Measurements from ENCODE around the gene GLB1L2. TPM values are rescaled to one million over a fixed set of nuclear protein-coding genes. Genes with fewer than 3 reads are reported as not detected.

Gene GLB1L2
- total RNA-seq, 2 experiments from 2014 or later: 1.2 to 1.9 TPM

- H3K9me3 Mint-ChIP-seq (ENCODE audit: insufficient read depth): no peaks in the 10 kb centered on the region
- ChIA-PET POLR2A (no interaction called here), CTCF (interaction anchor here (0.8 to 1.3 kb wide), 2 partner anchors 57 to 71 kb away, joined by 3 to 5 read pairs; no protein-coding TSS in a partner anchor)
- peaks cover 13% of the 10 kb centered on the region for H3K4me1 Mint-ChIP-seq (ENCODE audit: low read depth)
- no peak overlapping the region for H3K27ac Mint-ChIP-seq
- H3K27me3 Mint-ChIP-seq (ENCODE audit: low read depth): peaks cover 56% of the 10 kb centered on the region
- H3K4me3 Mint-ChIP-seq: peak overlapping the region; percentile 62
- no peaks in the 10 kb centered on the region for H3K36me3 Mint-ChIP-seq (ENCODE audit: low read depth)
- DNase-seq (no peak), ATAC-seq (peak; percentile 42)
Measured at GRCh38 chr11:134332189-134332631, 422 bp downstream of the GLB1L2 start.

DNA sequence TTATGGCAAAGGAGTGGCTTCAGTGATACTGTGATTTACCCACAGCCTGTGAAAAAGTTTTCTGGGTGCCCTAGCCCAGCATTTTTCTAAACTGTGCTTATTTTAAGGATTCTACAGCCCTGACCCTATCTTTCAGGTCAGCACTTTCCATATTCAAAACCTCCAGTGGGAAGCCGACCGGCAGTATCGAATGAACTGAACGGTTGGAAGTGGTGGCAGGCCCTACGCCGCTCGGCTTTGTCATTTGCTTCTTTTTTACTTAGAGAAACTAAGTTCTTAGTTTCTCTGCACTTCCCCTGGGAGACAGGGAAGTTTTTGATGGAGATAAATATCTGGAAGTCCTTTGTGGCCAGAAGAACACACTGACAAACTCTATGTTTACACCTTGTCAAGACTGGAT, 994 bp downstream of the GLB1L2 start:
- CTCF ChIA-PET: interaction anchor here (0.8 to 1.3 kb wide), 2 partner anchors 57 to 71 kb away, joined by 3 to 5 read pairs; no protein-coding TSS in a partner anchor
- H3K27ac Mint-ChIP-seq: no peak overlapping the region
- H3K9me3 Mint-ChIP-seq (ENCODE audit: insufficient read depth): no peaks in the 10 kb centered on the region
- ATAC-seq: no peak
- peak overlapping the region; percentile 62 for H3K4me3 Mint-ChIP-seq
- no peaks in the 10 kb centered on the region for H3K36me3 Mint-ChIP-seq (ENCODE audit: low read depth)
- DNase-seq: no peak
- H3K27me3 Mint-ChIP-seq (ENCODE audit: low read depth): peaks cover 56% of the 10 kb centered on the region
- peaks cover 13% of the 10 kb centered on the region for H3K4me1 Mint-ChIP-seq (ENCODE audit: low read depth)
- POLR2A ChIA-PET: no interaction called here

GRCh38 chr11:134333312-134333711, 1.5 kb downstream of the GLB1L2 start:
- H3K36me3 Mint-ChIP-seq (ENCODE audit: low read depth): no peaks in the 10 kb centered on the region
- H3K4me3 Mint-ChIP-seq: no peak overlapping the region
- H3K9me3 Mint-ChIP-seq (ENCODE audit: insufficient read depth): no peaks in the 10 kb centered on the region
- ATAC-seq (no peak), DNase-seq (no peak)
- CTCF ChIA-PET: interaction anchor here (0.7 kb wide), 1 partner anchor 71 kb away, joined by 4 read pairs; no protein-coding TSS in a partner anchor
- no peak overlapping the region for H3K27ac Mint-ChIP-seq
- POLR2A ChIA-PET: no interaction called here
- H3K27me3 Mint-ChIP-seq (ENCODE audit: low read depth): peaks cover 56% of the 10 kb centered on the region
- peaks cover 13% of the 10 kb centered on the region for H3K4me1 Mint-ChIP-seq (ENCODE audit: low read depth)

- H3K27me3 Mint-ChIP-seq (ENCODE audit: low read depth): peaks cover 54% of the 10 kb centered on the region
- H3K27ac Mint-ChIP-seq: no peak overlapping the region
- no peak for DNase-seq
- H3K9me3 Mint-ChIP-seq (ENCODE audit: insufficient read depth): no peaks in the 10 kb centered on the region
- H3K4me3 Mint-ChIP-seq: no peak overlapping the region
- ATAC-seq: no peak
- POLR2A ChIA-PET: no interaction called here
- CTCF ChIA-PET: interaction anchor here (0.7 kb wide), 1 partner anchor 72 kb away, joined by 4 read pairs; no protein-coding TSS in a partner anchor
- H3K36me3 Mint-ChIP-seq (ENCODE audit: low read depth): no peaks in the 10 kb centered on the region
- peaks cover 13% of the 10 kb centered on the region for H3K4me1 Mint-ChIP-seq (ENCODE audit: low read depth)
Measured at GRCh38 chr11:134333946-134334345, 2.2 kb downstream of the GLB1L2 start.

DNA sequence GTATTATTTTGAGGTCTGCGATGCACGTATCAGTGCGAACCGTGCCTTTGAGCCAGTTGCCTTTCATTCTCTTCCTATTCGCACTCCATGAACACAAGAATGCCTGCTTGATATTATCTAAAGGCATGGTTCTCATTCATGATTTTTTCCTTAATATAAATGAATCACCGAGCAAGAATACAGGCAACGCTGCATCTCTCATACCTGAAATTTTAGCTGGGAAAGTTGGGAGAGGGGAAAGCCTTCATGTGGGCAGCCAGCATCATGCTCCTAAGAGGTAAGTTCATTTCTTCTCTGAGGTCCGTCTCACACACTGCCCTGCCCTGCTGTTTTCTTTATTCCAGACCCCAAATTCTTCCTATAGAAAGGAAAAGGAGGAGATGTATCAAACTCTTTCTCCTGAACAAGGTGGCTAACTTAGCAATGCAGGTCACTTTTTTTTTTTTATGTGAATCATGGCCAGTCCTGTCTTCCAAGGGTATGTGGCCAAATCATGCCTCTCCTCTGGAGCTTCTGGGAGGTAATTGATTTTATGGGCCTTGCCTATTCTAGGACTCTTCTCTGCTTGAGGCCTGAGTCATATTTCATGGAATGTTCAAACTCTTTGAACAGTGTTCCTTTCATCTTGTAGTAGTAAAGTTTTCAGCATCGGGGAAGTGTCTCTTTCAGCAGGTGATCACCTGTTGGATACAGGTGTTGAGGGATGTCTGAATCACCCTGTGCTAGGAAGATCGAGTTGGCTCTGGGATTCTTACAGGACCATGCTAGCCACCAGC, 3.2 kb downstream of the GLB1L2 start:
- no peaks in the 10 kb centered on the region for H3K36me3 Mint-ChIP-seq (ENCODE audit: low read depth)
- peaks cover 13% of the 10 kb centered on the region for H3K4me1 Mint-ChIP-seq (ENCODE audit: low read depth)
- H3K4me3 Mint-ChIP-seq: no peak overlapping the region
- POLR2A ChIA-PET: no interaction called here
- CTCF ChIA-PET: no interaction called here
- peaks cover 47% of the 10 kb centered on the region for H3K27me3 Mint-ChIP-seq (ENCODE audit: low read depth)
- no peak overlapping the region for H3K27ac Mint-ChIP-seq
- no peaks in the 10 kb centered on the region for H3K9me3 Mint-ChIP-seq (ENCODE audit: insufficient read depth)
- ATAC-seq (no peak), DNase-seq (no peak)

DNA sequence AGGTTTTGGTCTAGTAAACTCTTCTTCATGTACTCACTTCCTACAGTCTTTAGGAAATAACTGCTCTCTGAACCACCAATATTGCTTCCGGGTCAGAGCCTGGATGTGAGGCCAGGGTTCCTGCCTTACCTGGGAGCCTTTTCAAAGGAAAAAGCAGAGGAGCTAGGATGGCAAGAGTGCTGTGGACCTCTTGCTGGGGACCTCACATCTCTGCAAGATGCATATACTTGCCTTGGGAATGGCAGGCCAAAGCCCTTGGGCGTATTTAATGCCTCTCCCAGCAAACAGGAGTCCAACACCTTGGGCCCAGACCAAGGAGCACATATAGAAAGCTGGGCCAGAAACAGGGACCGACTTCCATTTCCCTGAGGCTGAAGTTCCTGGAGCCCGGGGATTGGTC, 5.3 kb downstream of the GLB1L2 start:
- Mint-ChIP-seq H3K27me3 (ENCODE audit: low read depth) (peaks cover 32% of the 10 kb centered on the region), H3K4me3 (no peak overlapping the region), H3K4me1 (ENCODE audit: low read depth) (peaks cover 6% of the 10 kb centered on the region), H3K36me3 (ENCODE audit: low read depth) (no peaks in the 10 kb centered on the region), H3K9me3 (ENCODE audit: insufficient read depth) (no peaks in the 10 kb centered on the region), H3K27ac (no peak overlapping the region)
- CTCF ChIA-PET: no interaction called here
- DNase-seq (no peak), ATAC-seq (no peak)
- POLR2A ChIA-PET: no interaction called here

GRCh38 chr11:134338068-134338467, 6.3 kb downstream of the GLB1L2 start:
- Mint-ChIP-seq H3K36me3 (ENCODE audit: low read depth) (no peaks in the 10 kb centered on the region), H3K9me3 (ENCODE audit: insufficient read depth) (no peaks in the 10 kb centered on the region), H3K4me1 (ENCODE audit: low read depth) (no peaks in the 10 kb centered on the region), H3K27me3 (ENCODE audit: low read depth) (peaks cover 25% of the 10 kb centered on the region), H3K27ac (no peak overlapping the region), H3K4me3 (no peak overlapping the region)
- ChIA-PET CTCF (no interaction called here), POLR2A (no interaction called here)
- DNase-seq (no peak), ATAC-seq (no peak)

DNA sequence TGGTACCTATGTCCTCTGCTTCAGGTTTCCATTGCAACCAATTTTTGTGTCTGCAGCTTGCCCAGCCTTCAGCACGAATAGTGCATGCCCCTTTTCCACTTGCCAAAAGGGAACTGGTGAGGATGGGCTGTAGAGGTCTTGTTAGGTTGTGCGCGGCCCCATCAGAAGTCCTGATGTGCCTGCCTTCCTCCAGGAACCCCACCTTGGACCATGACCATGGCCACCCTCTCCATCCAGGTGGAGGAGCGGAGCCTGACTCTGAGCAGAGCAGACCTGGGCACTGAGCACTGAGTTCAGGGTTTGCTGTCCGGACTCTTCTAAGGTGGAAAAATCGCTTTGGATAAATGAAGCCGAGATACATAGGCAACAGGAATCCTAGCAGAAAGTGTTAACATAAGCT, 6.9 kb downstream of the GLB1L2 start:
- peaks cover 20% of the 10 kb centered on the region for H3K27me3 Mint-ChIP-seq (ENCODE audit: low read depth)
- no peaks in the 10 kb centered on the region for H3K36me3 Mint-ChIP-seq (ENCODE audit: low read depth)
- ATAC-seq: no peak
- ChIA-PET CTCF (no interaction called here), POLR2A (no interaction called here)
- no peaks in the 10 kb centered on the region for H3K4me1 Mint-ChIP-seq (ENCODE audit: low read depth)
- no peak overlapping the region for H3K4me3 Mint-ChIP-seq
- no peak overlapping the region for H3K27ac Mint-ChIP-seq
- DNase-seq: no peak
- H3K9me3 Mint-ChIP-seq (ENCODE audit: insufficient read depth): no peaks in the 10 kb centered on the region

GRCh38 chr11:134339756-134340155, 8.0 kb downstream of the GLB1L2 start:
- no peak for DNase-seq
- Mint-ChIP-seq H3K27ac (no peak overlapping the region), H3K36me3 (ENCODE audit: low read depth) (no peaks in the 10 kb centered on the region), H3K4me3 (no peak overlapping the region), H3K9me3 (ENCODE audit: insufficient read depth) (no peaks in the 10 kb centered on the region), H3K27me3 (ENCODE audit: low read depth) (peaks cover 12% of the 10 kb centered on the region), H3K4me1 (ENCODE audit: low read depth) (no peaks in the 10 kb centered on the region)
- CTCF ChIA-PET: no interaction called here
- ATAC-seq: no peak
- POLR2A ChIA-PET: no interaction called here

DNA sequence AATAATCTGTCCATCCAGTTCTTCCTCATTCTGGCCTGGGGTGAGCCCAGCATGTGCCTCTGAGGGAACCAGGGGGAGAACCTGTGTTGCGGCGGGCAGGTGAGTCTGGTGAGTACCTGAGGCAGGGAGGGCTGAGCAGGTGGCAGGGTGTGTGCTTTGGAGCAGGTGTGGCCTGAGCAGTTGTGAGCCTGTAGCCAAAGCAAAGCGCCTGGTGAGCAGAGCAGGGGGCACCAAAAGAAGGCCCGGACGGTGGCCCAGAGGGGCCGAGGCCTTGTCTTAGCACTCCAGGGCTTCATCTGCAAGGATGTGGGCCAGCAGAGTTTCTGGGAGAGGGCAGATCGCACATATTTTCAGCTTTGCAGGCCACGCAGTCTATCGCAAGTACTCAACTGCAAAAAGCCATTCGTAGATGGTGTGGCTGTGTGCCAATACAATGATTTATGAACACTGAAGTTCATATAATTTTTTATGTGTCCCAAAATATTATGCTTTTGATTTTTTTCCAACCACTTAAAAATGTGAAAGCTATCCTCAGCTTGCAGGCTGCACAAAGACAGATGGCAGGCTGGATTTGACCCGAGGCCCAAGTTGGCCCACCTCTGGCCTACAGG, 8.7 kb downstream of the GLB1L2 start:
- Mint-ChIP-seq H3K36me3 (ENCODE audit: low read depth) (no peaks in the 10 kb centered on the region), H3K9me3 (ENCODE audit: insufficient read depth) (no peaks in the 10 kb centered on the region), H3K4me1 (ENCODE audit: low read depth) (no peaks in the 10 kb centered on the region), H3K4me3 (no peak overlapping the region), H3K27ac (no peak overlapping the region), H3K27me3 (ENCODE audit: low read depth) (peaks cover 5% of the 10 kb centered on the region)
- DNase-seq (no peak), ATAC-seq (no peak)
- CTCF ChIA-PET: no interaction called here
- POLR2A ChIA-PET: no interaction called here

GRCh38 chr11:134341805-134342571, 10.2 kb downstream of the GLB1L2 start:
- ChIA-PET CTCF (no interaction called here), POLR2A (no interaction called here)
- no peaks in the 10 kb centered on the region for H3K9me3 Mint-ChIP-seq (ENCODE audit: insufficient read depth)

More at GRCh38 chr11:134341805-134342571, 10.2 kb downstream of the GLB1L2 start:
- peak; percentile 12 for DNase-seq
- no peak for ATAC-seq
- H3K4me3 Mint-ChIP-seq: no peak overlapping the region
- no peak overlapping the region for H3K27ac Mint-ChIP-seq
- H3K4me1 Mint-ChIP-seq (ENCODE audit: low read depth): no peaks in the 10 kb centered on the region
- no peaks in the 10 kb centered on the region for H3K36me3 Mint-ChIP-seq (ENCODE audit: low read depth)
- no peaks in the 10 kb centered on the region for H3K27me3 Mint-ChIP-seq (ENCODE audit: low read depth)

Data from activated CD8-positive, alpha-beta T cell treated with anti-CD3 and anti-CD28 coated beads, Interleukin-2, amount 10 ng/mL, durations not matched to agents 7 days and 5 days (primary cell).